ENCODE data around the gene CAPN2.
"Not testable (repeated sequence)": the region's sequence is repeated elsewhere in the genome, so short reads cannot be mapped to it uniquely, and the experiment has no call there.

The CAPN2 gene

DNA sequence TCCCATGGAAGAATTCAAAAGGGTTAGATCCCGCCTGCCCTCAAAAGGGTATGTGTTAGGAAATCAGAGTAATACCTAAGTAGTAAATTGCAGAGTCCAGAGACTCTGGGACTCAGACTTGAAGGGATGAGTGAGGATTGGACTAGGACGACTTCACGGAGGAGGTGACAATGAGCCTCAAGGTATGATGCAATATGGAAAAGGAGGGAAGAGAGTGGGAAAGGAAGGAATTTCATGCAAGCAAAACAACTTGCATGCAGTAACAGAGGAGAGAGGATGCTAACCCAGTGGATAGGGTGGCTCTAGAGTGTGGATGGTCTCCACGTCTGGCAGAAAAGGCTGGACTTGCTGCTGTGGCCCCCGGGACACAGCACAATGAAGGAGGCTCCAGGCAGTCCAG, 4.8 kb downstream of the CAPN2 start:
- DNase-seq: no peak

DNA sequence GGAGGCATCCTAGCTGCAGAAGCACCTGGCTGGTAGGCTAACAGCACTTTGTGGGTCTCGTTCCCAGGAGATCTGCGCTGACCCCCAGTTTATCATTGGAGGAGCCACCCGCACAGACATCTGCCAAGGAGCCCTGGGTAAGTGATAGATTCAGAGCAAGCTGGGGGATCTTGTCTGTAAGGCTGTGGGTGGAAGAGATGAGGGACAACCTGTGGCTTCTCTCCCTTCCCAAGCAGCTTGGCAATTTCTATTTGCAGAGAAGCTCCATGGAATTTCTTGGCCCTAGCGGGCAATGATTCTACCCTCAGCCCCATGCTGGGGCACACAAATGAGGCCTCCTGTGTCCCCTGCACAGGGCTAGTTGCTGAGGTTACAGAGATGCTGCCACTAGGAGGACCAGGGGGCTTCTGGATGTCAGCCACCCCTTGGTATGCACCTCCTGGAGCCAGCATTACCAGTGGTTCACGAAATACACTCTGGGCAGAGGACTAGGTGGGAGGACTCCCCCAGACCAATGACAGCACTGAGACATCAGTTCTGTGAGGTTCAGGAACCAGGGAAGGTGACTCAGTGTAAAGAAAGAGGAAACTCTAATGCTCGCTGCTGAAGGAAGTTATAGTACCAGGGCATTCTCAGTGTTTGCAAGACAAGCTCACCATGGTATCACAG, 5.5 kb downstream of the CAPN2 start:
- peak; percentile 38 for DNase-seq

DNA sequence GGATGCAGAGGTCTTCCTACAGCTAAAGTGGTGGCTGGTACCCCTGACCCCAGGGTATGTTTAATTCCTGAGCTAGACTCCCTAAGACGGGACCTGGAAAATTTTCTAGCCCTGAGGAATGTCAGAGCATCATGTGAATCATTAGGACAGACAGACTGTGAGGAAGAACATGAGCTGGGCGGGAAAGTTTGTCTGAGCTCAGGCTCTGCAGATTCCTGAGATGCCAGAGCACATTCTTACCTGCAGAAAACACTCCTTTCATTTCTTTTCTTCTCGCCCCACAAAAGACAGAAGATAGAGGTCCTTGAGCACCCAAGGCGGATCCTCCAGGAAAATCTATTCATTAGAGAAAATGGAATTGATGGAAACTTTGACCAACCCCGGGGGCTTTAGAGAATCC, 6.5 kb downstream of the CAPN2 start:
- peak; percentile 71 for DNase-seq

- peak; percentile 88 for DNase-seq
Observed at GRCh38 chr1:223720971-223721591, 8.7 kb downstream of the CAPN2 start.

DNA sequence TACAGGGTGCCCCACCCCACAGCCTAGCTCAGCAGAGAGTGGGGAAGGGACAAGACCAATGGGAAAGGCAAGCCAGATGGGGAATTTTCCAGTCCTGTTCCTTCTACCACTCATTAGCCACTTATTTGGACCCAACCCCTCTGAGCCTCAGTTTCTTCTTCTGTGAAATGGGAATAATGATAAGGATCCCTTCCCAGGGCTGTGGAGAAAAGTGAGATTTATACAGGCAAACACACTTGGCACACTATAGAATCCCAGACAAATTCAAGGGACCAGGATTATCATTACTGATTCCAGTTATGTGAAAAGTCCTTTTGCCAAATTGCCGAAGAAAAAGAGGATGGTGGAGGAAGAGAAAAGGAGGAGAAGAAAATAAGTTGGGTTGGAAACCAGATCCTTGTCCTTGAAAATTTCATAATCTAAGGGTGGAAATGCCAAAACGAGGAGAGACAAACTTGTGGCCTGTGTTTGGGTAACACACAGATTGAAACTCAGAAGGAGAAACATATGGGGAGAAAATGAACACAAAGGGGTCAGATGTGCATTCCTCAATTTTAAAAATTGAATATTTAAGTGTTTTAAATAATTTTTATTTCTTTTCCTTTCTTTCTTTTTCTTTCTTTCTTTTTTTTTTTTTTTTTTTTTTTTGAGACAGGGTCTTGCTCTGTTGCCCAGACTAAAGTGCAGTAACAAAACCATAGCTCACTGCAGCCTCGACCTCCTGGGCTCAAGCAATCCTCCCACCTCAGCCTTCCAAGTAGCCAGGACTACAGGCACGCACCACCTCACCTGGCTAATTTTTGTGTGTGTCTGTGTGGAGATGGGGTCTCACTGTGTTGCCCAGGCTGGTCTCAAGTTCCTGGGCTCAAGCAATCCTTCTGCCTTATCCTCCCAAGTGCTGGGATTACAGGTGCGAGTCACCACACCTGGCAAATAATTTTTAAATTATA, 9.6 kb downstream of the CAPN2 start:
- no peak for DNase-seq

GRCh38 chr1:223723351-223723904, 11.1 kb downstream of the CAPN2 start:
- DNase-seq: no peak

- DNase-seq: no peak
Observed at GRCh38 chr1:223724376-223724775, 12.0 kb downstream of the CAPN2 start.

DNA sequence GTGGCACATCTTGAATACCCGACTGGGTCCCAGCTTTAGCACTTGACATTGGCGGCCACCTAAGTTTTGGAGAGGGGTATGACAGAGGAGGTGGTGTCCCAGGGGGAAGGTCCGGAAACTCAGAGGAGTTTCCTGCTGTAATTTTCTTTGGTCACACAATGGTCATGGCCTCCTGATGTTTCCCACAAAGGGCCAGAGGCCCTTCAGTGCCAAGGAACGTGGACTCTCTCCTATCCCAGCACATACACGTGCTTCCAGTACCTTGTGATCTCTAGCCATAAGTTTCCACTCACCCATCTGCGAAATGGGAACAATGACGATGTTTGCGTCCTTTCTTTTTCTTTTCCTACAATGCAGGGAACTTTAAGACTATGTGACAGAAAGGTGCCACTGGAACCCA, 13.2 kb downstream of the CAPN2 start:
- DNase-seq: no peak

- peak; percentile 98 for DNase-seq
Observed at GRCh38 chr1:223726380-223727001, 14.2 kb downstream of the CAPN2 start.

- no peak for DNase-seq
Observed at GRCh38 chr1:223727541-223727940, 15.2 kb downstream of the CAPN2 start.

DNA sequence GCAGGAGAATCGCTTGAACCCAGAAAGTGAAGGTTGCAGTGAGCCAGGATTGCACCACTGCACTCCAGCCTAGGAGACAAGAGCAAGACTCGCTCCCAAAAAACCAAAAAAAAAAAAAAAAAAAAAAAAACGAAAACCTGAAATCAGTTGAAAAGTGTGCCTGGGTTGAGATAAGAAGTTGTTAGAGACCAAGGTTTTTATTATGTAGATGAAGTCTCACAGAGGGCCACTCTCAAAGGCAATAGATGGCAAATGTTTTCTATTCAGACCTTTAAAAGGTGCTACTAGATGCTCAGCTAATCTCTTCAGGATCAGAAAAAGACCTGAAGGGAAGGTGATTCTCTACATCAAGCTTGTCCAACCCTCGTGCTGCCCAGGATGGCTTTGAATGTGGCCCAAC, 17.6 kb downstream of the CAPN2 start:
- DNase-seq: no peak

DNA sequence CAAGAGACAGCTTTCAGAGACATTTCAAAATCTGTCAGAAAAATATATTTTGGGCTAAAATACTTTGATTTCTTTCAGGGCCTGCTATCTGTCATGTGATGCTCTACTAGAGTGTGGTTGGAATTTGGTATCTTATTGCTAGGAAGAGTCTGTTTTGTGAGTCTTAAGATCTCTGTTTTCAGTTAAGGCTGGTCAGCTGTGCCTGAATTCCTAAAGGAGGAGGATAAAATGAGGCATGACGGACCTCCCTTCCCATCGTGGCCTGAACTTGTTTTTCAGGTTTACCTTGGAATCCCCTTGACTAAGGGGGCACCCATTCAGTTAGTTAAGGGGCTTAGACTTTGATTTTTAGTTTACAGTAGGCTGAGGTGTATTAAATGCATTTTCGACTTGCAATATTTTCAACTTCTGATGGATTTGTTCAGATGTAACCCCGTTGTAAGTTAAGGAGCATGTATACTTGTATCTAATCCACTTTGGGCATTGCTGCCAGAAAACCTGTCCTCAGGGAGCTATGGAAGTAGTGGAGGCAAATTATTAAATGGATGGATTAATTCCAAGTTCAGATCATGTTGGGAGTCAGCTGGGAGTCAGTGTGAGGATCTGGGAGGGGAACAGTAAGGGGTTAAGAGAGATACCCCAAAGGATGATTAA, 18.3 kb downstream of the CAPN2 start:
- no peak for DNase-seq

DNA sequence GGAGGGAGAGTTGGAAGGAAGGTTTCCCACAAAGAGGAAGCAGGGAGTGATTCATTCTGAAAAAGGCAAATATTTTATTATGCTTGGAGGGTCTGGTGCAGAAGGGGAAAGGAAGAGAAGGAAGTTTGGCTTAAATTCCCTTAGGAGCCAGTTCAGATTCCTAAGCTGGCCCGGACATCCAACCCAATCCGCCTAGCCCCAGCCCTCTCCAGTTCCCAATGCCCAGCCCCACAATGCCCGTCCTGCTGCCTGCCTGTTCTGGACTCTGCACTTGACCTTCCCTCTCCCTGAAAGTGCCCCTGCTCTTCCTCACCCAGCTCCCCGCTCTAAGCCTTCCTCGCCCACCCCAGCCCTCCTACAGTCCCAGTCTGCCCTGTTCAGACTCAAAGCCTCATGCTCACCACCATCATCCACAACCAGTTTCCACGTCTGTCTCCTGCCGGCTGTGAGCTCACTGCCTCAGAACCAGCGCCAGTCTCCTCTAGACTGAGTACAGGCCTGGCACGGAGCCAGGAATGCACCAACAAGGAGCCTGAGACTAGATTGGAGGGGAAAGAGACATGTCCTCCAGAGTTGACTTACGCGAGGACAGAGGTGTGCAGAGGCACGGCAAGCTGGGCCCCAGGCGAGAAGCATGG, 18.9 kb downstream of the CAPN2 start:
- peak; percentile 72 for DNase-seq

GRCh38 chr1:223732993-223733798, 20.9 kb downstream of the CAPN2 start:
- no peak for DNase-seq

GRCh38 chr1:223733898-223734852, 21.8 kb downstream of the CAPN2 start:
- DNase-seq: no peak

DNA sequence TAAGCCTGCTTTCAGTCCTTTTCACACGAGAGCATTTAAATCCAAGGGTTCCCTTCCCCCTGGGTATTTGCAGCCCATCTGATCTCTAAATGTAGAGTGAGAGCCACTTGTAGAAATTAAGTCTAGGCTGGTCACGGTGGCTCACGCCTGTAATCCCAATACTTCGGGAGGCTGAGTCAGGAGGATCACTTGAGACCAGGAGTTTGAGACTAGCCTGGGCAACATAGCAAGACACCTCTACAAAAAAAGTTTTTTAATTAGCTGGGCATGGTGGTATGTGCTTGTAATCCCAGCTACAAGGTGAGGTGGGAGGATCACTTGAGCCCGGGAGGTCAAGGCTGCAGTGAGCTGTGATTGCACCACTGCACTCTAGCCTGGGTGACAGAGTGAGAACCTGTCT, 24.3 kb downstream of the CAPN2 start:
- DNase-seq: not testable (repeated sequence)

DNA sequence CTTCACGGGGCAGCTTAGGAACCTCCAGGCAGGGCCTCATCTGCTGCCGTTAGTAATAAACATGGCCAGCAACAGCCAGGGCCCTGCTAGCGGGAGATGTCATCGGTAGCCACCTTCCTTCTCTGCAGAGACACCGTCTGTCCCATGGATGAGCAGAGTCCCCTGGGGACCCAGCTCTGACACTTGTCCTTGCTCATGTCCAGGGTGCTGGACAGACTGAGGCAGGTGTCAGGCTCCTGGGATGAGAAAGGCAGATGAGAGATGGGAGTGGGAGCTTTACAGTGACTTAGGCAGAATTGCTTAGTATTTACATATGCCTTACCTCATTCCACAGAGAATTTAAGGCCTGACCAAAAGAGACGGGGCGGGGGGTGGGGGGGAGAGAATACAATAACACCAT, 25.0 kb downstream of the CAPN2 start:
- no peak for DNase-seq

DNA sequence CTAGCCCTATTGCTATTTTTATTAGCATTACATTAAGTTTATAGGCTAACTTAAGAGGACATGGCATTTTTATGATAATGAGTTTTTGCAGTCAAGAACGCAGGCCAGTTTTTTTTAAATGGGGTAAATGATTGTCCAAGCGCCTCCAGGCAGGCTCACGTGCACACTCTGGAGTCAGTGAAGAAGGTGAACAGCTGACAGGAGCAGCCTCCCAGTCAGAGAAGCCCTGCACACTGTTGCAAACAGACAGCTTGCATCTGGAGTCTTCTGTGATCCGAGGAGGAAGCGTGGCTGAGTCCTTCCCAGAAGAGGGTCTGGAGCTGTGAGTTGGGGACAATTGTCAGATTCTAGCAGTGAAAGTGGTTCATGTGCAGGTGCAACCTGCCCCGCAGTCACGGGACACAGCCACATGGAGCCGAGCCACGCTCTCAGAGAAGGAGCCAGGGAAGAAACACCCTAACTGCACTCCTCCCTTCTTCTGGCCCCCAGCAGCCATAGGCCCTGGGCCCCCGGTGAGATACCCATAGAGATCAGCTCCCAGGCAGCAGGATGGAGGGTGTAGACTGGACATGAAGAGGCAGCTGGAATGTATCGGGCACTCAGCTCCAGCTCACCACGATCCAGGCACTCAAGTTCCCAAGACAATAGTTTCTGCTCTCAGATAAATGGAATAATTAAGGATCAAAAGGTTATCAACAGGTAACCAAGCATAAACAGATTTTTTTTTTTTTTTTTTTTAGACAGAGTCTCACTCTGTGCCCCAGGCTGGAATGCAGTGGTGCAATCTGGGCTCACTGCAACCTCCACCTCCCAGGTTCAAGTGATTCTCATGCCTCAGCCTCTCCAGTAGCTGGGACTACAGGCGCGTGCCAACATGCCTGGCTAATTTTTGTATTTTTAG, 26.4 kb downstream of the CAPN2 start:
- DNase-seq: no peak

Data from EL (cell line).